ENCODE measurements around the gene CADPS2.

Gene CADPS2

DNA sequence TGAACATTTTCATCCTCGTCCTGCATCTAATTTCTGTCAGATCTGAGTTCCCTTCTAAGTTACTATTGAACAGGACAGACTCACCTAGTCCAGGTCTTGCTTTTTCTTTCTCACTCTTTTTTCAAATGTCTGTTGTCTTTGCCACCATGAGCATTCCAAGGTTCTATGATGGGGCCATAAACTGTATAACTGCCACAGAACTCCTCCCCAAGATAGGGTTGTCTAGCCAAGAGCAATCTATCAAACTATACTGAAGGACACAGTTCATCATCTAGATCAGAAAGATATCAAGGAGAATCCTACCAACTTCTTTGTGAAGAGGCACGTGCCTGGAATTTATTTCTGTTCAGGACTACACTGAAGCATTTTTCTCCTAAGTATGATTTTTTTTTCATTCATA, 531.6 kb downstream of the CADPS2 start:
- H3K9me3 ChIP-seq (ENCODE audit: insufficient read depth, low read length, severe bottlenecking) = no peaks in the 10 kb centered on the region
- H4K20me1 ChIP-seq (ENCODE audit: insufficient read depth, low read length) = no peaks in the 10 kb centered on the region
- no peak for TF ChIP-seq EZH2 (IDR thresholded peaks at IDR 0.05; ENCODE audit: borderline replicate concordance, low read depth, low read length, severe bottlenecking)
- TF ChIP-seq, protein P1, sequence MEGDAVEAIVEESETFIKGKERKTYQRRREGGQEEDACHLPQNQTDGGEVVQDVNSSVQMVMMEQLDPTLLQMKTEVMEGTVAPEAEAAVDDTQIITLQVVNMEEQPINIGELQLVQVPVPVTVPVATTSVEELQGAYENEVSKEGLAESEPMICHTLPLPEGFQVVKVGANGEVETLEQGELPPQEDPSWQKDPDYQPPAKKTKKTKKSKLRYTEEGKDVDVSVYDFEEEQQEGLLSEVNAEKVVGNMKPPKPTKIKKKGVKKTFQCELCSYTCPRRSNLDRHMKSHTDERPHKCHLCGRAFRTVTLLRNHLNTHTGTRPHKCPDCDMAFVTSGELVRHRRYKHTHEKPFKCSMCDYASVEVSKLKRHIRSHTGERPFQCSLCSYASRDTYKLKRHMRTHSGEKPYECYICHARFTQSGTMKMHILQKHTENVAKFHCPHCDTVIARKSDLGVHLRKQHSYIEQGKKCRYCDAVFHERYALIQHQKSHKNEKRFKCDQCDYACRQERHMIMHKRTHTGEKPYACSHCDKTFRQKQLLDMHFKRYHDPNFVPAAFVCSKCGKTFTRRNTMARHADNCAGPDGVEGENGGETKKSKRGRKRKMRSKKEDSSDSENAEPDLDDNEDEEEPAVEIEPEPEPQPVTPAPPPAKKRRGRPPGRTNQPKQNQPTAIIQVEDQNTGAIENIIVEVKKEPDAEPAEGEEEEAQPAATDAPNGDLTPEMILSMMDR (IDR thresholded peaks at IDR 0.05; ENCODE audit: borderline replicate concordance, extremely low read depth, low read length, poor library complexity, severe bottlenecking) = no peak
- H3K4me2 ChIP-seq (ENCODE audit: insufficient read depth, low read length) = no peak overlapping the region
- H3K4me3 ChIP-seq (ENCODE audit: low read depth in 1 of 2, low read length in 2 of 2) = no peak overlapping the region
- no peak overlapping the region for H3K27ac ChIP-seq (ENCODE audit: low read length)
- H3K4me1 ChIP-seq (ENCODE audit: insufficient read depth, low read length) = no peaks in the 10 kb centered on the region
- H3K79me2 ChIP-seq (ENCODE audit: insufficient read depth, low read length) = no peaks in the 10 kb centered on the region
- ATAC-seq (ENCODE audit: insufficient read depth, low read depth) = no peak
- no peak overlapping the region for H3K9ac ChIP-seq (ENCODE audit: low read depth, low read length)
- H3K27me3 ChIP-seq (ENCODE audit: insufficient read depth, low read length, poor library complexity) = no peaks in the 10 kb centered on the region
- no peaks in the 10 kb centered on the region for H3K36me3 ChIP-seq (ENCODE audit: insufficient read depth, low read length)
- H2AFZ ChIP-seq (ENCODE audit: low read depth, low read length) = no peak overlapping the region
- DNase-seq = no peak

DNA sequence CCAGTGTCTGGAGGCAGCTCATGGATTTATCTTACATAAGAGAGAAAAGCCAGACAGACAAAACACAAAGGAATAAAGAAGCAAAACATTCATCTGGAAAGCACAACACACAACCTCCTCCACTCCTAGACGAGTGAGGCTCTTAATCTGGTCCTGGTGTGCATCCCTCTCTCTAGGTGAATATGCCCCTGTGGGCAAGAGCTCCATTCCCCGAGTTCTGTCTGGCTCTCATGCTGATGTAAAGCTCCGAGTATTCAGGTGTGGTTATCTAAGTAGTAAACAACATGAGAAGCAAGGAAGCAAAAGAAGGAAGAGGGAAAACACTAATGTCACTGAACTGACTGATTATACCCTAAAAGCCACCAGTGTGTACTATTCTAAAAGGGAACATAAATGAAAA, 533.8 kb downstream of the CADPS2 start:
- no peak for TF ChIP-seq EZH2 (IDR thresholded peaks at IDR 0.05; ENCODE audit: borderline replicate concordance, low read depth, low read length, severe bottlenecking)
- TF ChIP-seq, protein P1 (IDR thresholded peaks at IDR 0.05; ENCODE audit: borderline replicate concordance, extremely low read depth, low read length, poor library complexity, severe bottlenecking) = no peak
- Histone ChIP-seq H3K4me2 (ENCODE audit: insufficient read depth, low read length) (no peak overlapping the region), H3K9me3 (ENCODE audit: insufficient read depth, low read length, severe bottlenecking) (no peaks in the 10 kb centered on the region), H3K4me1 (ENCODE audit: insufficient read depth, low read length) (no peaks in the 10 kb centered on the region), H3K27ac (ENCODE audit: low read length) (no peak overlapping the region), H3K36me3 (ENCODE audit: insufficient read depth, low read length) (no peaks in the 10 kb centered on the region), H3K79me2 (ENCODE audit: insufficient read depth, low read length) (no peaks in the 10 kb centered on the region), H3K9ac (ENCODE audit: low read depth, low read length) (no peak overlapping the region), H2AFZ (ENCODE audit: low read depth, low read length) (no peak overlapping the region), H4K20me1 (ENCODE audit: insufficient read depth, low read length) (no peaks in the 10 kb centered on the region), H3K27me3 (ENCODE audit: insufficient read depth, low read length, poor library complexity) (no peaks in the 10 kb centered on the region), H3K4me3 (ENCODE audit: low read depth in 1 of 2, low read length in 2 of 2) (no peak overlapping the region)
- ATAC-seq (ENCODE audit: insufficient read depth, low read depth) (no peak), DNase-seq (no peak)

DNA sequence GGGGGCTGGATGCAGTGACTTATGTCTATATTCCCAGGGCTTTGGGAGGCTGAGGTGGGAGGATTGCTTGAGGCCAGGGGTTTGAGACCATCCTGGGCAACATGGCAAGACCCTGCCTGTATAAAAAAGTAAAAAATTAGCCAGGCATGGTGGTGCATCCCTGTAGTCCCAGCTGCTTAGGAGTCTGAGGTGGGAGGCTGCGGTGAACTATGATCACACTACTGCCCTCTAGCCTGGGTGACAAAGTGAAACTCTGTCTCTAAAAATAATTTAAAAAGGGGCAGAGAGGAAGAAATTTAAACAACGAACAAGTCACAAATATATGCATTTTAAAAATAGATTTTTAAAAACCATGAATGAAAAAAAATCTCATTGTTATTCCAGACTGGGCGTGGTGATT, 535.6 kb downstream of the CADPS2 start:
- H3K79me2 ChIP-seq (ENCODE audit: insufficient read depth, low read length) = no peaks in the 10 kb centered on the region
- no peaks in the 10 kb centered on the region for H3K4me1 ChIP-seq (ENCODE audit: insufficient read depth, low read length)
- no peak overlapping the region for H3K4me2 ChIP-seq (ENCODE audit: insufficient read depth, low read length)
- no peak overlapping the region for H3K27ac ChIP-seq (ENCODE audit: low read length)
- no peak overlapping the region for H3K9ac ChIP-seq (ENCODE audit: low read depth, low read length)
- TF ChIP-seq EZH2 (IDR thresholded peaks at IDR 0.05; ENCODE audit: borderline replicate concordance, low read depth, low read length, severe bottlenecking) = no peak
- TF ChIP-seq, protein P1 (IDR thresholded peaks at IDR 0.05; ENCODE audit: borderline replicate concordance, extremely low read depth, low read length, poor library complexity, severe bottlenecking) = no peak
- no peak overlapping the region for H3K4me3 ChIP-seq (ENCODE audit: low read depth in 1 of 2, low read length in 2 of 2)
- ATAC-seq (ENCODE audit: insufficient read depth, low read depth) = no peak
- no peaks in the 10 kb centered on the region for H3K36me3 ChIP-seq (ENCODE audit: insufficient read depth, low read length)
- H4K20me1 ChIP-seq (ENCODE audit: insufficient read depth, low read length) = no peaks in the 10 kb centered on the region
- no peaks in the 10 kb centered on the region for H3K9me3 ChIP-seq (ENCODE audit: insufficient read depth, low read length, severe bottlenecking)
- H2AFZ ChIP-seq (ENCODE audit: low read depth, low read length) = no peak overlapping the region
- DNase-seq = no peak
- no peaks in the 10 kb centered on the region for H3K27me3 ChIP-seq (ENCODE audit: insufficient read depth, low read length, poor library complexity)

DNA sequence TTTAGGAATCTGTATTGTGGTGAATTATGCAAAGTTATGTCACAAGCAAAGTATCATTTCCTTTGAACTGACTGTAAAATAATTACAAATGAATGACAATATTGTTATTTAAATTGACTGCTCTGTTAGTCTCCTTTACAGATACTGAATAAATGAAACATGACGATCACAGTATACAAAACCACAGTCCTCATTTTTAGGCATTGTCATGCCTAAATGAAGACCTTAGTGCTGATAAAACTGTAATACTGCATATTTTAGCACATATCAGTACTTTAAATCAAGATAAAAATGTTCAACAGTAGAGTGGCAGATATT, 542.0 kb downstream of the CADPS2 start:
- ATAC-seq (ENCODE audit: insufficient read depth, low read depth) (no peak), DNase-seq (no peak)
- no peak overlapping the region for H3K27ac ChIP-seq (ENCODE audit: low read length)
- no peaks in the 10 kb centered on the region for H3K9me3 ChIP-seq (ENCODE audit: insufficient read depth, low read length, severe bottlenecking)
- TF ChIP-seq EZH2 (IDR thresholded peaks at IDR 0.05; ENCODE audit: borderline replicate concordance, low read depth, low read length, severe bottlenecking) = no peak
- TF ChIP-seq, protein P1 (IDR thresholded peaks at IDR 0.05; ENCODE audit: borderline replicate concordance, extremely low read depth, low read length, poor library complexity, severe bottlenecking) = no peak
- no peak overlapping the region for H3K9ac ChIP-seq (ENCODE audit: low read depth, low read length)
- no peak overlapping the region for H2AFZ ChIP-seq (ENCODE audit: low read depth, low read length)
- H3K4me1 ChIP-seq (ENCODE audit: insufficient read depth, low read length) = no peaks in the 10 kb centered on the region
- no peaks in the 10 kb centered on the region for H4K20me1 ChIP-seq (ENCODE audit: insufficient read depth, low read length)
- no peaks in the 10 kb centered on the region for H3K79me2 ChIP-seq (ENCODE audit: insufficient read depth, low read length)
- H3K27me3 ChIP-seq (ENCODE audit: insufficient read depth, low read length, poor library complexity) = no peaks in the 10 kb centered on the region
- no peak overlapping the region for H3K4me3 ChIP-seq (ENCODE audit: low read depth in 1 of 2, low read length in 2 of 2)
- H3K4me2 ChIP-seq (ENCODE audit: insufficient read depth, low read length) = no peak overlapping the region
- no peaks in the 10 kb centered on the region for H3K36me3 ChIP-seq (ENCODE audit: insufficient read depth, low read length)
